ENCODE measurements around the gene ITPK1.

ITPK1 gene

DNA sequence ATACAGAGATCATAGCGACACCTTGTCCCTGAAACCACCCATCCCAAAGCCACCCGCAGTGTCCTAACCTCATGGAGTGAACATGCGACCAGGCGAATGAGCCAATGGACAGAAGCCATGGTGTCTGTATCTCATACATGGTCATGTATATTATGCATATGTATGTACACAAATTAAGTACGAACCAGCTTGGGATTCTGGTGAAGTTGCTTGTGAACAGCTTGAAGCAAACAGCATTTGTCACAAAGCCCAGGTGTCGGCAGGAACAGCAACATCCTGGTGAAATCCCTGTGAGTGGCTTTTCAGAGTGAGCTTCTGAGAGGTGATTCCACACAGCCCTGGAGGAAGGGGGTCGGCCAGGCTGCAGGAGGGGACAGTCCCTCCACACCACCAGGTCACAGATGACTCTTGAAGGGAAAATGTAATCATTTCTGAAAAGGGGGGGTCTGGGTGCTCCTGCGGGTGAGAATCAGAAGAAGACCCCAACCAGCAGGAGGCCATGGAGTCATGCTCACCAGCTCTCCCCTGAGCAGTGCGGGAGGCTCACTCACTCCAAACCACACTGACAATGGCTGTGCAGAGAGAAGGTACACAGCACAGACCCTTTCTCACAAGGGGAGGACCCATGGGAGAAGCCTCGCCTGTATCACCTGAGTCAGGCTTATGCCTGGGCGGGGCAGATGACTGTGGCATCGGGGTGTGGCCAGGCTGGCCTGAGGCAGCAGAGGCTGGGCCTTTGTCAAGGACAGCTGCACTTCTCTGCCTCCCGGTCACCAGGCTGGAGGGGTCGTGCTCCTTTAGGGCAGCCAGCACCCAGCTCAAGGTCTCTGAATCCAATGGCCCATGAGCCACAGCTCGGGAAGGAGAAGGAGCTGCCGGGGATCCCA is 178.4 kb downstream of the ITPK1 start:
- no peak for DNase-seq (ENCODE audit: low spot score)

GRCh38 chr14:92936085-92936484 is 179.6 kb downstream of the ITPK1 start:
- DNase-seq (ENCODE audit: low spot score) = no peak

DNA sequence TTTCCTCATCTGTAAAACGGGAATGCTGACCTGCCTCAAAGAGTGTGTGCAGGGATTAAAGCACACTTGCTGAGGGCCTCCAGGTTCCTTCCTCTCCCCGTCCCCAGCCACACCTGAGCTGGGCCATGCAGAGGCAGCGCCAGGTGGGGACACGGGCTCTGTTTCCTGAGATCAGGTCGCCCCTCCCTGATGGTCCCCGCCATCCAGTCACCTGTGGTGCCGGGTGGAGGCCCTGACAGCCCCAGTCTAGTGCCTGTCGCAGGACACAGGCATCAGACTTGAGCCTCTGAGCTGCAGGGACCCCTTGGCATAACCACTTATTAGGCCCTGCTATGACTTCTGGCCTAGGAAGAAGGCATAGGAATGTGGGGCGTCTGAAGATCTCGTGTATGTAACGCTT is 180.3 kb downstream of the ITPK1 start:
- no peak for DNase-seq (ENCODE audit: low spot score)

DNA sequence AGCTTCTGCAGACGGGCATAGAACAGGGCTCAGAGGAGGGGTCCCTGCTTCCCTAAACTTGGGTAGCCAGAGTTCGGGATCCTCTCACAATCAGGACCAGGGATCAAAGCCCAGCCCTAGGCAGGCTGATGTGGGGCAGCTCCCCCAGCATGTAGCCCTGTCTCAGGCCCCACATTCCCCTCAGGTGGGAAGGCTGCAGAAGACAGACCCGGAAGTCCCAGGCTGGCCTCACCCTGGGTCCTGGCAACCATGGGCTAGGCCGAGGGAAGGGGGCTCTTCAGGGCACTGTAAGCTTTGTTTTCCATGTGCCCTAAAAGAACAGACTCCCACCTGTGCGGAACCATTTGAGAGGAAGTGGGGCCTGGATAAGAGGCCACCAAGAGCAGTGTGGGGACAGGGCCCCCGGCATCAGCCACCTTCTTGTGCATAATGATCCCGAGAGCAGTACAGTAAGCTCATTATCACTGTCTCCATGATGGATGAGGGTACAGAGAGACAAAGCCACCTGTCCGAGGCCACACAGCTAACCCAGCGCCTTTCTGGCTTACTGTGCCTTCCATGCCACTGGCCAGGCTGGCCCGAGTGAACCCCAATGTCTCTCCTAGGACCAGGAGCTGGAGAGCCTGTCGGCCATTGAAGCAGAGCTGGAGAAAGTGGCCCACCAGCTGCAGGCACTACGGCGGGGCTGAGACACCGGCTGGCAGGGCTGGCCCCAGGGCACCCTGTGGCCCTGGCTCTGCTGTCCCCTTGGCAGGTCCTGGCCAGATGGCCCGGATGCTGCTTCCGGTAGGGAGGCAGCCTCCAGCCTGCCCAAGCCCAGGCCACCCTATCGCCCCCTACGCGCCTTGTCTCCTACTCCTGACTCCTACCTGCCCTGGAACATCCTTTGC is 181.3 kb downstream of the ITPK1 start:
- DNase-seq (ENCODE audit: low spot score) = no peak

- no peak for DNase-seq (ENCODE audit: low spot score)
These were observed 182.2 kb downstream of the ITPK1 start for GRCh38 chr14:92933481-92933880.

- no peak for DNase-seq (ENCODE audit: low spot score)
These were observed 183.0 kb downstream of the ITPK1 start for GRCh38 chr14:92932448-92933395.

DNA sequence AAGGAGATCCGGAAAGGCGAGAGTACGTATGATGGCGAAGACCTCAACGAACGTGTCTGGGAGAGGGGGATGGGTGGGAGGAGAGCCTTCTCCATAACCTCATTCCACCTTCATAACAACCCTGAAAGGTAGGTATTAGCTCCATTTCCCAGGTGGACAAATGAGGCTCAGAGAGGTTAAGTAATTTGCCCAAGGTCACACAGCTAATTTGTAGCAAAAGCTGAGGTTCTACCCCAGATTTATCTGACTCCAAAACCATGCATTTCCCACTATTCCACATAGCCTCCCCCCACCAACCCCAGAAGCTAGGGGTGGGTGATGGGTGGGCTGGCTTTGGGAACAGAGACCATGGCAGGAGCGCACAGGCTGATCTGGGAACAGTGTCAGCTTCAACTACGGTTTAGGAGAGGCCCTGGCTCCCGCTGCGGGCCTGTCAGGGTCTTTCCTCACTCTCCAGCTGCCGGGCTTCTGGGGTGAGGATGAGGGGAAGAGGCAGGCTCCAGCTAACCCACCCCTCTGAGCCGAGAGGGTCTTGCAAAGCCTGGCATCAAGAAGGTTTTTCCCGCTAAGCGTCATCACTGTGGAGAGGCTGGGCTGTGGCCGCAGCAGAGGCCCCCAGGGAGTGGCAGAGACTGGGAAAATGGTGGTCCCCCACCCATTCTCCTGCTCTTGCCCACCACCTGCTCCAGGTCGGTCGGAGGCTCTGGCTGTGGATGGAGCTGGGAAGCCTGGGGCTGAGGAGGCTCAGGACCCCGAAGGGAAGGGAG is 183.9 kb downstream of the ITPK1 start:
- no peak for DNase-seq (ENCODE audit: low spot score)

DNA sequence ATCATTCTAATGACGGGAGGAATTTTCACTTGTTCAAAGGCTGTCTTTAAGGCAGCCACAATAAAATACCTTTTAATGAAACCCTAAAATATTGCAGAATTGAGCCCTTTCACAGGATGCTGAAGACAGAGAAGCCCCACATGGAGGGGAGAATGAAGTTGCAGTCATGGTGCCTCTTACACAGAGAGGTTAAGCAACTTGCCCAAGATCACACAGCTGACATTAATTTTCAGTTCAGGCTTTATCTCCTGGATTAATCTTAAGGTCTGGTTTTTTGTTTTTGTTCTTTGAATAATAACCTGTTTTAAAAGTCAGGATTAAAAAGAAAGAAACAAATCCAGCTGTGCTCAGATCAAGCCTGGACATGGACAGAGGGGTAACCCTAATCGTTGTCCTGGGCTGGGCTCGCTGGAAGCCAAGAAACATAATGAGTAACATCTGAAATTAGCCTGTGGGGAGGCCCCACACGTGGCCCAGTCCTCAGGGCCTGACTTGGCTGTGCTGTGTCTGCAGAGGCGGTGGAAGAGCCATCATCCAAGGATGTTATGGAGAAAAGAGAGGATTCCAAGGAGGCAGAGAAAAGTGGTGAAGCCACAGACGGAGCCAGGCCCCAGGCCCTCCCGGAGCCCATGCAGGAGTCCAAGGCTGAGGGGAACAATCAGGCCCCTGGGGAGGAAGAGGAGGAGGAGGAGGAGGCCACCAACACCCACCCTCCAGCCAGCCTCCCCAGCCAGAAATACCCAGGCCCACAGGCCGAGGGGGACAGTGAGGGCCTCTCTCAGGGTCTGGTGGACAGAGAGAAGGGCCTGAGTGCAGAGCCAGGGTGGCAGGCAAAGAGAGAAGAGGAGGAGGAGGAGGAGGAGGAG is 184.8 kb downstream of the ITPK1 start:
- DNase-seq (ENCODE audit: low spot score) = no peak

DNA sequence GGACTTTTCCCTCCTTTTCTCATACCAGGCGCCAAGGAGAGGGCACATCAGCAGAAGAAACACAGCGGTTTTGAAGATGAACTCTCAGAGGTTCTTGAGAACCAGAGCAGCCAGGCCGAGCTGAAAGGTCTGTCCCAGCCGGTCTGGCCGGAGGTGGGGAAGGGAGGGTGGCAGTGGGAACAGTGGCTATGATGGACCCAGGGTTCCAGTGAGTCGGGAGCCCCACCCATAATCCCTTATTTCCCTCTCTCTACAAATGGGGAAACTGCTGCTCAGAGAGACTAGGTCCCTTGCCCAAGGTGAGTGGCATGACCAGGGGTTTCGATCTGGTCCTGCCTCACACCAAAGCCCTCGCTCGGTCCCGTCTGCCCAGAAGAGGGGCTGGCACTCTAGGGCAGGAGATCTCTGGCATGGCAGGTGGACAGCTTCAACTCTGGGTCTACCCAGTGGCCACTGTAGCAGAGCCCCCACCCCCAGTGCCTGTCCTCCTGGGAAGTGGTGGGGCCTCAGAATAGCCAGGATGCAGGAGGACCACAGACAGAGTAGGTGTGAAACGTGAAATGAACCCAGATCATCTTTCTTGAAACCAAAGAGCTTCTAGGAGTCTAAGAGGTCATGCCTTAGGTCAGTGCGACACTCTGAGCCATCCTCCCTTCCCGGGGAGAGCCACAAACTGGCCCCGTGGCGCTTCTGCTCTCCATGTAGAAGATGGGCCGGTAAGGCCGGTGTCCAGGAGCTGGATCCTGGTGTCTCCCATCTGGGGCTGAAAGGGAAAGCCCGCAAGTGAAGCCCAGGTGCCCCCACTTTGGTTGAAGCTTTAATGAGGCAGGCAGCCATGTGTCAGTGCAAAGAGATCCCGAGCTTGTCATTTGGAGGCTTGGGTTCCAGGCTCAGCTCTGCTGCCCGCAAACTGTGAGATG is 185.8 kb downstream of the ITPK1 start:
- no peak for DNase-seq (ENCODE audit: low spot score)

- DNase-seq (ENCODE audit: low spot score) = no peak
These were observed 186.6 kb downstream of the ITPK1 start for GRCh38 chr14:92928961-92929688.

GRCh38 chr14:92928258-92928629 is 187.5 kb downstream of the ITPK1 start:
- peak; percentile 51 for DNase-seq (ENCODE audit: low spot score)

DNA sequence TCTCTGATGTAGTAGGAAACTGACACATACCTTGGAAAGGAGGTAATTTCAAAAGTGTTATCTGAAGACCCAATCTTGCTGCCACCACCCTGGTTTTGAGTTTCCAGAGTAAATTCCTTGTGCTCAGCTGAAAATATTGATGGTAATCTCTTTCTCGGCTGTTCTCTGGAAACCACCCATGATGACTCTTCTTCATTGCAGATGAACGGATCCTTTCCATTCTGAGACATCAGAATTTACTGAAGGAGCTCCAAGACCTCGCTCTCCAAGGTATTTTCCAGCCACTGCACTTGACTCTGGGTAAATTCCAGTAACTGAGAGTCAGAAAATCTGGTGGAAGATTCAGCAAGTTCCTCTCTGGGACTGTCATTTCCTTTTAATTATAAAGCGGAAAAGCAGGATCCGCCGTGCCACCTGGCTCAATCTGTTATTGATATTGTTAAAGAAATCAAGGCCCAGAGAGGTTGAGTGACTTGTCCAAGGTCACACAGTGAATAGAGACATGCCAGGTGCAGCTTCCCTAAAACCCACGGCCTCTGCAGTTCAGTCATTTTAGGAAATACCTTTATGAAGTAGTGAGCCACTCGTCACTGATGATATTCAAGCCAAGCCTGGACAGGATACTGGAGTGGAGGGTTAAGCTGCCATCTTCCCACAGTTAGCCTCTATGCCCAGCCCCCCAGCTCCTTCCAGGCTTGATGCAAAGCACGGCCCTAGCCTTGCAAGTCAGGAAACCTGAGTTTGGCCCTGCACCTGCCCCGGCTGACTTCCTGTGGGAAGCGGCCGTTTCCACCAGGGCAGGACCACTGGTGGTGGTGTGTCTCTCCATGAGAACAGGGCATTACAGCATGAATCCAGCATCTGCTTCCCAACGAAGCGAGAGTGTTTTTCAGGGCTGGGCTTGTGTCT is 188.1 kb downstream of the ITPK1 start:
- no peak for DNase-seq (ENCODE audit: low spot score)

- DNase-seq (ENCODE audit: low spot score) = no peak
These were observed 188.8 kb downstream of the ITPK1 start for GRCh38 chr14:92926931-92927330.

DNA sequence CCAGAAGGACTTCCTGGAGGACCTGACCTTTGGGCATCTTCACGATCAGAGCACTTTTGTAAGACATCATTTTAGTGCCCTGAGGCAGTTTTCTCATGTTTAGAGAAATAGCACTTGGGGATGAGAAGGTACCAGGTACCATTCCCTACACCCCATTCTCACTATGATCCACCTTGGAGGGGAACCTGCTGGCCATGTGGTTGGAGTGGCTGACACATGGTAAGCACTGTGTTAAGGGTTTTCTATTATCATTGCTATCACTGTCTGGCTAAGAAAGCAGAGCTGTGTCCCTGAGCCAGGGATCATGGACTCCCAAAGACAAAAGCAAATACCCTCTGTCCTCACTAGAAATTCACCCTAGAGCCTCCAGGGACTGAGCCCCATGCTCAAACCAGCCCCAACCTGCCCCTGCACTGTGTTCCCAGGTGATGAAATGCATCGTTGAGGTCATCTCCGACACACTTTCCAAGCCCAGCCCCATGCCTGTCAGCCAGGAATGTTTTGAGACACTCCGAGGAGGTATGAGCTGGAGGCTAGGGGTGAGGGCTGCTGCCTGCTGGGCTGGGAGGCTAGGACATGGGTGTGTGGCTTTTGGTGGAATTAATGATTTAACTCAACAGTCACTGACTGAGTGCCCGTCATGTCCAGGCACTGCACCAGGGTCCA is 189.4 kb downstream of the ITPK1 start:
- no peak for DNase-seq (ENCODE audit: low spot score)

GRCh38 chr14:92925446-92925845 is 190.3 kb downstream of the ITPK1 start:
- DNase-seq (ENCODE audit: low spot score) = peak; percentile 44

DNA sequence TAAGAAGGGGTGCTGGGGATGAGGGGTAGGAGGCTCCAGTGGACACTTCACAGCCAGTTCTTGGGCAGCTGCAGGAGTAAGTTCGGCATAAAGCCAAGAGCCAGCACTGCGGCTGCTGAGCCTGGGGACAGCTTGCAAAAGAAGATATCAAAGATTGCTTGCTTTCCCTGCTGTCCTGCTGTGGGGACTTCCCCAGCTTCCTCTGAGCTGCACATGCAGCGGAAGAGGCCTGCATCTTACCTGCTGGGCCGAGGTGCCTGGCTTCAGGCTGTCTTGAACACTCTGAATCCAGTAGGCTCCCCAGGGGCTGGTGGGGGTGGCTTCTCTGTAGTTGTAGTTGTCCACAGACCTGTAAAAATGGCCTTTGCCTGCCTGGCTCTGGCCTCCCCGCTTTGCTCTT is 191.5 kb downstream of the ITPK1 start:
- DNase-seq (ENCODE audit: low spot score) = no peak

- DNase-seq (ENCODE audit: low spot score) = no peak
These were observed 192.0 kb downstream of the ITPK1 start for GRCh38 chr14:92923744-92924103.
